Pancreas (tissue), 10 donors: ENCODE results near the gene TRIM25. TPM values are rescaled to one million over a fixed set of nuclear protein-coding genes. Genes with fewer than 3 reads are reported as not detected.

Experiments used
- ATAC-seq, 4 donors: fragments of 200-7000 bp; cut with Tn5 transposase; one replicate each; pipeline versions ENCODE4 v1.8.0 to v1.9.1; 2020; ENCODE audit warnings: mild to moderate bottlenecking in 4 of 4, moderate library complexity in 4 of 4
- DNase-seq, 6 donors: peaks; one replicate each; pipeline ENCODE4 v3.0.0-alpha.2; 2020
- FAIRE-seq: peaks from 2 replicates; lab custom pipeline; 2012; peaks lifted over from hg19 to GRCh38; lab: Jason Lieb, UNC
- H3K27ac ChIP-seq, 4 donors: fragments of 200-600 bp; sonication (generic); 1 replicate in 3 of 4; 2 replicates in 1 of 4; pipeline versions ENCODE4 v1.5.0 to v1.8.0; 2020
- H3K27me3 ChIP-seq, 4 donors: fragments of 200-600 bp; one replicate each; pipeline ENCODE4 v1.8.0; 2021
- H3K36me3 ChIP-seq, 3 donors: fragments of 200-600 bp; sonication (generic) in 1 of 3; one replicate each; pipeline versions ENCODE4 v1.5.0 to v1.8.0; 2020 to 2021
- H3K4me1 ChIP-seq, 3 donors: fragments of 200-600 bp; one replicate each; pipeline ENCODE4 v1.8.0; 2021
- H3K4me3 ChIP-seq, 4 donors: fragments of 200-600 bp; sonication (generic) in 2 of 4; one replicate each; pipeline versions ENCODE4 v1.5.0 to v1.8.0; 2020 to 2021
- H3K9me3 ChIP-seq, 4 donors: fragments of 200-600 bp; one replicate each; pipeline ENCODE4 v1.8.0; 2021
- WGBS, 2 donors: extraction: QIAGEN DNeasy Blood & Tissue Kit; methylation state at CpG; one replicate each; pipeline ENCODE4 v1.1.7; 2013; 5-methylcytosine and 5-hydroxymethylcytosine counted together
- intact Hi-C, 3 donors: fragments of 100-400 bp; cut with DNase I; formaldehyde crosslinking; loops; one replicate each; pipeline versions ENCODE4 v1.11.1 to v1.14.2; 2022
- polyA plus RNA-seq, 2 donors: library from polyadenylated mRNA; stranded (reverse); fragments of 200-250 nt; gene quantifications; one replicate each; pipeline ENCODE4 v1.2.3, GENCODE V29; 2013
- total RNA-seq, 6 donors: library from RNA; stranded (reverse); fragmentation: NEBNext Ultra II Directional in 4 of 6; extraction: Animal tissue kit (Norgen Biotek cat#: 25700) in 4 of 6; gene quantifications; one replicate each; pipeline versions ENCODE4 v1.2.1 to v1.2.4, GENCODE V29; 2021 to 2023
- TF ChIP-seq, protein P1 (sequence below), 4 donors: fragments of 200-600 bp; sonication (generic) in 3 of 4; IDR thresholded peaks; one replicate each; pipeline versions ENCODE4 v1.5.0 to v1.8.0; 2021; ENCODE audit warnings: antibody characterized with exemption in 4 of 4
- donor health status: healthy with polysubstance abuse.
- donor health status: DM: no; HTN: no; CAD: no; lungs with moderate emphysema.
- donor health status: DM: no; HTN: no; CAD: no.
- donor health status: control.
- donor health status: control.
- donor health status: Bipolar disorder and iron deficiency.
- donor health status: DM: yes; HTN: yes; CAD: no.
- donor health status: DM: no; HTN: no; CAD: no.
- donor health status: DM: no; HTN: no; CAD: no.
- donor health status: DM: yes; HTN: yes; CAD: no.

Gene TRIM25
- total and polyA plus RNA-seq, 8 donors = 12.2 to 39.4 (median 20.1) TPM

DNA sequence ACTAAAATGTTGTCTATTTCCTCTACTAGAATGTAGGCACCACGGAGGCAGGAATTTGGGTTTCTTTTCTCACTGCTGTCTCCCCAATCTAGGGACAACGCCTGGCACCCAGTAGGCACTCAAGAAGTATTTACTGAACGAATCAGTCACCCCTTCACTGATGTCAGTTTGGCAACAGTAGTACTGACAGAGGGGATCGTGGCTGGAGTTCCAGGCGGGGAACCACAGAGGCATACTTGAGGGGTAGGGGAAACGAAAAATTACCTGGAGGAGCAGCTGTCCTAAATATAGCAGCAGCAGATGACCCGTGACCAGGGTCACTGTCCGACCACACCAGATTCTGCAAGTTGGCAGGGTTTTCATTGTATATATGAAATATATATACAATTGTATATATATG is 33.3 kb downstream of the TRIM25 start:
- ATAC-seq (no peak), DNase-seq (no peak), FAIRE-seq (no peak)
- H3K27me3 ChIP-seq = no peaks in the 10 kb centered on the region
- TF ChIP-seq, protein P1, sequence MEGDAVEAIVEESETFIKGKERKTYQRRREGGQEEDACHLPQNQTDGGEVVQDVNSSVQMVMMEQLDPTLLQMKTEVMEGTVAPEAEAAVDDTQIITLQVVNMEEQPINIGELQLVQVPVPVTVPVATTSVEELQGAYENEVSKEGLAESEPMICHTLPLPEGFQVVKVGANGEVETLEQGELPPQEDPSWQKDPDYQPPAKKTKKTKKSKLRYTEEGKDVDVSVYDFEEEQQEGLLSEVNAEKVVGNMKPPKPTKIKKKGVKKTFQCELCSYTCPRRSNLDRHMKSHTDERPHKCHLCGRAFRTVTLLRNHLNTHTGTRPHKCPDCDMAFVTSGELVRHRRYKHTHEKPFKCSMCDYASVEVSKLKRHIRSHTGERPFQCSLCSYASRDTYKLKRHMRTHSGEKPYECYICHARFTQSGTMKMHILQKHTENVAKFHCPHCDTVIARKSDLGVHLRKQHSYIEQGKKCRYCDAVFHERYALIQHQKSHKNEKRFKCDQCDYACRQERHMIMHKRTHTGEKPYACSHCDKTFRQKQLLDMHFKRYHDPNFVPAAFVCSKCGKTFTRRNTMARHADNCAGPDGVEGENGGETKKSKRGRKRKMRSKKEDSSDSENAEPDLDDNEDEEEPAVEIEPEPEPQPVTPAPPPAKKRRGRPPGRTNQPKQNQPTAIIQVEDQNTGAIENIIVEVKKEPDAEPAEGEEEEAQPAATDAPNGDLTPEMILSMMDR (IDR thresholded peaks at IDR 0.05) = no peak
- no peaks in the 10 kb centered on the region for H3K4me1 ChIP-seq
- H3K27ac ChIP-seq = no peak overlapping the region
- intact Hi-C loops = no loop called here
- no peaks in the 10 kb centered on the region for H3K9me3 ChIP-seq
- H3K4me3 ChIP-seq = no peak overlapping the region
- WGBS, 2 donors = 72 to 83% methylated on average over 8 of the region's 8 CpGs
- H3K36me3 ChIP-seq = no peaks in the 10 kb centered on the region

DNA sequence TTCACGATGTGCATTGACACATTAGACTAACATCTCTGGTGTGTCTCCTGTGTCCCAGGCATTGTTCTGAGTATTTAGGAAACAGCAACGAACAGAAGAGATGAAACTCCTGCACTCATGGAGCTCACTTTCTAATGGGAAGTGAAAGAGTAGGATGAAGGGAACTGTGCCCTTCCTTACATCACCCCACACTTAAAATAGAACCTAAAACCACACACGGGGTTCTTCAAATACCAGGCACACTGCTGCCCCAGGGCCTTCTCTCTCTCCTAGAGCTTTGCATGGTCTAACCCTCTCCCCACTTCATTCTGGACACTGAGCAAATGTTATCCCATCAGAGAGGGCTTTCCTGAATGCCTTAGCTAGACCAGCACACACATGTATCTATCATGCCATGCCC is 33.7 kb downstream of the TRIM25 start:
- ATAC-seq (peak in 1 of 4 donors; percentile 54), FAIRE-seq (no peak), DNase-seq (no peak)
- intact Hi-C loops = no loop called here
- Histone ChIP-seq H3K4me3 (no peak overlapping the region), H3K4me1 (no peaks in the 10 kb centered on the region), H3K27me3 (no peaks in the 10 kb centered on the region), H3K9me3 (no peaks in the 10 kb centered on the region), H3K27ac (no peak overlapping the region), H3K36me3 (no peaks in the 10 kb centered on the region)
- 66 to 72% methylated on average over 3 of the region's 3 CpGs for WGBS, 2 donors
- TF ChIP-seq, protein P1 (IDR thresholded peaks at IDR 0.05) = no peak

DNA sequence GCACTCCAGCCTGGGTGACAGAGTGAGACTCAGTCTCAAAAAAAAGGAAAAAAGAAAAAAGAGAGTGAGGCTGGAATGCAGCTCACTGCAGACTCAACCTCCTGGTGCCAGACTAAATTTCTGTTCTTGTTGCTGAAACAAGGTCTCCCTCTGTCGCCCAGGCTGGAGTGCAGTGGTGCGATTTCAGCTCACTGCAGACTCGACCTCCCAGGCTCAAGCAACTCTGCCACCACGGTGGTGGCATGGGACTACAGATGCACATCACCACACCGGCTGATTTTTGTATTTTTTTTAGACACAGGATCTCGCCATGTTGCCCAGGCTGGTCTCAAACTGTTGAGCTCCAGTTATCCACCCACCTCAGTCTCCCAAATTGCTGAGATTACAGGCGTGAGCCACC is 34.6 kb downstream of the TRIM25 start:
- TF ChIP-seq, protein P1 (IDR thresholded peaks at IDR 0.05) = no peak
- H3K9me3 ChIP-seq = no peaks in the 10 kb centered on the region
- H3K27ac ChIP-seq = no peak overlapping the region
- no peak for DNase-seq
- H3K36me3 ChIP-seq = no peaks in the 10 kb centered on the region
- ATAC-seq = no peak
- H3K4me1 ChIP-seq = no peaks in the 10 kb centered on the region
- WGBS, 2 donors = 87 to 92% methylated on average over 7 of the region's 7 CpGs
- intact Hi-C loops = no loop called here
- FAIRE-seq = no peak
- H3K4me3 ChIP-seq = no peak overlapping the region
- no peaks in the 10 kb centered on the region for H3K27me3 ChIP-seq

DNA sequence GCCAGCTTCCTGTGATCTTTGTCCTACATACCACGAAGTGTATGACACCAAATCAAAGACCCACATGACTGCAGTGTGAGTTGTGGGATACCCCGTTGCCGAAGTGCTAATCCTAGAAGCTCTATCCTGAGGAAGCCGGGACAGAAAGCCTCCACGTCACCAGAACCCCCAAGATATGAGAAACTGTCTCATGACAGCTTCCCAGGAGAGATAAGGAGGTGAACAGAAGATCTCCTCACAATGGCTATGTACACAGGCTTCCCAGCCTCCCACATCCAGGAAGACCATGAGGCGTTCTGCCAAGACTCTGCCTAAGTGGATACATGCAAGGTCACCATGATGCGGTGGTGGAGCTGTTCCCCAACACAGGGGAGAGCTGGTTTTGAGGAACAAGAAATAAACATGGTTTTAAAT is 37.1 kb downstream of the TRIM25 start:
- H3K36me3 ChIP-seq = no peaks in the 10 kb centered on the region
- no peak overlapping the region for H3K4me3 ChIP-seq
- 69 to 77% methylated on average over 7 of the region's 7 CpGs for WGBS, 2 donors
- ATAC-seq = no peak
- no peaks in the 10 kb centered on the region for H3K9me3 ChIP-seq
- H3K27ac ChIP-seq = no peak overlapping the region
- H3K27me3 ChIP-seq = no peaks in the 10 kb centered on the region
- no peak for FAIRE-seq
- intact Hi-C loops = no loop called here
- TF ChIP-seq, protein P1 (IDR thresholded peaks at IDR 0.05) = no peak
- no peaks in the 10 kb centered on the region for H3K4me1 ChIP-seq
- DNase-seq = no peak

DNA sequence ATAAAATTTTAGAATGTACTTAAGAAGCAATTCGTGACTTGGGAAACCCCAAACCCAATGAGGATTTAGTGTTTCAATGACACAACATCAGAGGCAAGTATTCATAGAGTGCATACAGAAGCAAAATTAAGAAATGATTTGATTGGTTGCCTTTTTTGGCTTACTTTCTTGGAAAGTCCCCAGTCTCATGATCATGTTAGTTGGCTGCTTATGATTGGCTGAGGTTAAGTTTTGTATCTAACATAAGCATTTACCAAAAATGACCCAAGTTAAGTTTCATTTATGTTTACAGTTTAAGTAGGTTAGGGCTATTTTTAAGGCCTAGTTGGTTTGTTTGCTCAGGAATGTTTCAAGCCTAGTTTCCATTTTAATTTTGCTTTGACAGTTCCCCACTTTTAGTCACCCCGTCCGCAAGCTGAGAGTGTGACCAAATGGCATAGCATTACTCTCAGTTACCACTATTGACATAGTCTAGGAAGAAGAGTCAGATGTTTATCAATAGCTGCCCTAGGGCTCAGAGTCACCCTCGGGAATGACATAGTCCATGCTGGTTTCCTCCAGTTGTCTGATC is 43.7 kb downstream of the TRIM25 start:
- FAIRE-seq = no peak
- Histone ChIP-seq H3K4me3 (no peak overlapping the region), H3K9me3 (no peaks in the 10 kb centered on the region), H3K27me3 (no peaks in the 10 kb centered on the region), H3K36me3 (no peaks in the 10 kb centered on the region), H3K4me1 (no peaks in the 10 kb centered on the region), H3K27ac (no peak overlapping the region)
- TF ChIP-seq, protein P1 (IDR thresholded peaks at IDR 0.05) = no peak
- 83 to 88% methylated on average over 4 of the region's 4 CpGs for WGBS, 2 donors
- no peak for ATAC-seq
- no peak for DNase-seq
- intact Hi-C loops = no loop called here
